Measurements from ENCODE around the gene NEK5.
"Not testable (repeated sequence)": the region's sequence is repeated elsewhere in the genome, so short reads cannot be mapped to it uniquely, and the experiment has no call there.

- not testable (repeated sequence) for TF ChIP-seq POLR2AphosphoS5 (IDR thresholded peaks at IDR 0.05; ENCODE audit: borderline replicate concordance, low read depth, low read length); EZH2 (IDR thresholded peaks at IDR 0.05); FOXP2 (optimal IDR thresholded peaks at IDR 0.05; ENCODE audit: control extremely low read depth, extremely low read length, insufficient read depth)
Measured at GRCh38 chr13:52170828-52171391, 42.0 kb upstream of the NEK5 start.
